Lower leg skin (tissue), 3 donors: ENCODE results near the gene ST3GAL3.

Experiments
- POLR2A ChIP-seq, 2 donors: fragments of 450-650 bp; IDR thresholded peaks; one replicate each; pipeline ENCODE4 v1.6.1; 2016 to 2017; ENCODE audit warnings: antibody characterized with exemption in 2 of 2, mild to moderate bottlenecking in 1 of 2, moderate library complexity in 1 of 2
- TF ChIP-seq, protein P1 (sequence below), 3 donors: fragments of 450-650 bp; IDR thresholded peaks; one replicate each; pipeline ENCODE4 v1.5.1; 2016; ENCODE audit warnings: antibody characterized with exemption in 3 of 3, mild to moderate bottlenecking in 3 of 3, moderate library complexity in 2 of 3

GRCh38 chr1:43979528-43980254 is 272.4 kb downstream of the ST3GAL3 start:
- no peak for TF ChIP-seq POLR2A (IDR thresholded peaks at IDR 0.05)
- TF ChIP-seq, protein P1, sequence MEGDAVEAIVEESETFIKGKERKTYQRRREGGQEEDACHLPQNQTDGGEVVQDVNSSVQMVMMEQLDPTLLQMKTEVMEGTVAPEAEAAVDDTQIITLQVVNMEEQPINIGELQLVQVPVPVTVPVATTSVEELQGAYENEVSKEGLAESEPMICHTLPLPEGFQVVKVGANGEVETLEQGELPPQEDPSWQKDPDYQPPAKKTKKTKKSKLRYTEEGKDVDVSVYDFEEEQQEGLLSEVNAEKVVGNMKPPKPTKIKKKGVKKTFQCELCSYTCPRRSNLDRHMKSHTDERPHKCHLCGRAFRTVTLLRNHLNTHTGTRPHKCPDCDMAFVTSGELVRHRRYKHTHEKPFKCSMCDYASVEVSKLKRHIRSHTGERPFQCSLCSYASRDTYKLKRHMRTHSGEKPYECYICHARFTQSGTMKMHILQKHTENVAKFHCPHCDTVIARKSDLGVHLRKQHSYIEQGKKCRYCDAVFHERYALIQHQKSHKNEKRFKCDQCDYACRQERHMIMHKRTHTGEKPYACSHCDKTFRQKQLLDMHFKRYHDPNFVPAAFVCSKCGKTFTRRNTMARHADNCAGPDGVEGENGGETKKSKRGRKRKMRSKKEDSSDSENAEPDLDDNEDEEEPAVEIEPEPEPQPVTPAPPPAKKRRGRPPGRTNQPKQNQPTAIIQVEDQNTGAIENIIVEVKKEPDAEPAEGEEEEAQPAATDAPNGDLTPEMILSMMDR (IDR thresholded peaks at IDR 0.05), result no peak
